GM12892 (cell line): Measurements from ENCODE around the gene HTATSF1.

ENCODE experiments used
- POLR2A ChIP-seq: IDR thresholded peaks from 2 replicates; pipeline ENCODE4 v1.6.1; 2011; ENCODE audit warnings: low read depth, low read length, control low read depth
- POLR2AphosphoS5 ChIP-seq: IDR thresholded peaks from 2 replicates; pipeline ENCODE4 v1.6.1; 2011; ENCODE audit warnings: low read depth, low read length, control low read depth

DNA sequence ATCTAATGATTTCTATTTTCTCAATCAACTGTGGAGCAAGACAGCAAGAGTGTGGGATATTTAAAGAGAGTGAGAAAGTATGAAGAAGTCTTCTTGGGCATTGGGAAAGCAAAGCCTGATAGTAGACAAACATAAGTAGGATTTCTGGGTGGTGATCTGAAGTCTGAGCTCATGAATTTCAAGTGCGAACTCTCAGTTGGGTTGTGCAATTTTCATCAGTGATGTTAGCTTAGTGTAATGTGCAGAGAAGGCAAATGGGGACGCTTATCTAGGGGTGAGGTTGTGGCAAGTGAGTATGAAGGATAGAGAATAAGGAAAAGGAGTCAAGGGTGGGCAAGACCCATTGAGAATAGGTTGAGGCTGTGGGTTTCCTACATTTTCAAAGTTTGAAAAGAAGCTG, 58.3 kb downstream of the HTATSF1 start:
- TF ChIP-seq POLR2A: no peak
- TF ChIP-seq POLR2AphosphoS5: no peak
